Measurements from ENCODE around the gene IL10RA. TPM values are rescaled to one million over a fixed set of nuclear protein-coding genes. Genes with fewer than 3 reads are reported as not detected.

IL10RA gene
- total RNA-seq, 1 donor from 2014 or later: 0.25 TPM

DNA sequence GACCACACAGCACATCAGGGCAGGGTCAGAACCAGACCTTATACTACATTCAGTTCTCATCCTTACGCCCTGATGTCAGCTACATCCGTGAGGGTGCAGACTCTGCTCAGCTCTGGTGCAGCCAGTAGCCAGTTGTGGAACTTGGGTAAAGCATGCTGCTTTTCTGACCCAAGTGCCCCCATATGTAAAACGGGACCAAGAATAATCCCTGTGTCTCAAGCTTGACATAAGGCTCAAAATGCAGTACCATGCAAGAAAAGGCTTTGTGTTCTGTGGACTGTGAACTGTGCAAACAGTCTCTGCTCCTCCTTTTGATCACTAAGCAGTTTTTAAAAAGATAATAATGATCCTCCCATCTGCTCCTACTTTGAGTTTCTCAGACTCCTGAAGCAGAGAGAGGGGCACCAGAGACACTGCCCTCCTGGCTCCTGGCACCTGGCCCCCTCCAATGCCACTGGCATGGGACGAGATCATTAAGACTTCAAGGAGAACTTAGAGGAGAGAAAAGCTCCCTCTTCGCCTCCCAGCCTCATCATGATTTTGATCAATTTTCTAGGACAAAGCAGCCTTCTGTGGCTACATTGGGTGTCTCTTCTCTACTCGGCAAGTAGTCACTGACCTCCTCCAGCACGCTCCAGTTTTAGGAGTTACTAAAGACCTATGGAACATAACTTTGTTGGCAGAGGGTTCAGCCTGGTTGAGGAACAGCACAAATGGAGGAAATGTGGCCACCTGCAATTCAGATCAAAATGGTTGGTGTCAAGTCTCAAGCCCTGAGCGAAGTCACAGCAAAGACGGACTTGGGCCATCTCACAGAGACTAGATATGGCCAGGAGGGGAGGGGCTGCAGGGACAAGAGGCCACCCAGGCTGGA lies 23.9 kb downstream of the IL10RA start:
- H3K4me3 ChIP-seq (ENCODE audit: low read depth, low read length): no peak overlapping the region
- no peaks in the 10 kb centered on the region for H3K36me3 ChIP-seq (ENCODE audit: control insufficient read depth, insufficient read depth, low read length)
- peaks cover 13% of the 10 kb centered on the region for H3K27me3 ChIP-seq (ENCODE audit: control insufficient read depth, insufficient read depth, low read length)
- TF ChIP-seq, protein P1, sequence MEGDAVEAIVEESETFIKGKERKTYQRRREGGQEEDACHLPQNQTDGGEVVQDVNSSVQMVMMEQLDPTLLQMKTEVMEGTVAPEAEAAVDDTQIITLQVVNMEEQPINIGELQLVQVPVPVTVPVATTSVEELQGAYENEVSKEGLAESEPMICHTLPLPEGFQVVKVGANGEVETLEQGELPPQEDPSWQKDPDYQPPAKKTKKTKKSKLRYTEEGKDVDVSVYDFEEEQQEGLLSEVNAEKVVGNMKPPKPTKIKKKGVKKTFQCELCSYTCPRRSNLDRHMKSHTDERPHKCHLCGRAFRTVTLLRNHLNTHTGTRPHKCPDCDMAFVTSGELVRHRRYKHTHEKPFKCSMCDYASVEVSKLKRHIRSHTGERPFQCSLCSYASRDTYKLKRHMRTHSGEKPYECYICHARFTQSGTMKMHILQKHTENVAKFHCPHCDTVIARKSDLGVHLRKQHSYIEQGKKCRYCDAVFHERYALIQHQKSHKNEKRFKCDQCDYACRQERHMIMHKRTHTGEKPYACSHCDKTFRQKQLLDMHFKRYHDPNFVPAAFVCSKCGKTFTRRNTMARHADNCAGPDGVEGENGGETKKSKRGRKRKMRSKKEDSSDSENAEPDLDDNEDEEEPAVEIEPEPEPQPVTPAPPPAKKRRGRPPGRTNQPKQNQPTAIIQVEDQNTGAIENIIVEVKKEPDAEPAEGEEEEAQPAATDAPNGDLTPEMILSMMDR (IDR thresholded peaks at IDR 0.05; ENCODE audit: insufficient read depth, low read length, poor library complexity, severe bottlenecking): no peak
- no peak for DNase-seq (ENCODE audit: low read depth)

DNA sequence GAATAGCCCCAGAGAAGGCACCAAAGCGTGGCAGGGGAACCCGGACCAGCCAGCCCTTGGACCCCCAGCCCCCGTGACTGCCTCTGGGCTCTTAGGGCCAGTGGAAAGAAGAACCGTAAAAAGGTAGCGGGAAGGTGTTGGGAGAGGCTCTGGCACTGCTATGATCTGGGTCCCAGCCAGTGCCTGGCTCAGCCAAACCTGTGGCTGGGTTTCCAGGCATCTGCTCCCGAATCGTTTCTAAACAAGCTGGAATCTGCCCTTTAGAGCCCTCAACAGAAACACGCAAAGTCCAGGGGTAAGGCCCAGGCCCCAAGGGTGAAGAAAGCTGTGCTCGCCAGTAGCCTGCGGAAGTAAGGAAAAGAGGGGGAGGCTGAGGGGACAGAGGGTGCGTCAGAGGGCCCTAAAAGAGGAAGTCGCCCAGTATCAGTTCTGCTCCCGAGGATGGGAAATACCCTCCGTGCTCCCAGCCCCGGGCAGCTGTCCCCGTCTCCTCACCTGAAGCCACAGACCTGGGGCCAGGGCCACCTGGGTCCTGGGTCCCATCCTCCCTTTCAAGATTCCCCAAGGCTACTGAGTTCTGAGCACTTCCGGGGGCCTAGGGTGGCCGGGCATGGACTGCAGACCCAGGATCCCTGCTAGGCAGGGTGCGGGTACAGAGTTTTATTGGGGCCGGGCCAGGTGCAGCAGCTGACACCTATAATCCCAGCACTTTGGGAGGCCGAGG lies 24.7 kb downstream of the IL10RA start:
- DNase-seq (ENCODE audit: low read depth): no peak
- TF ChIP-seq, protein P1 (IDR thresholded peaks at IDR 0.05; ENCODE audit: insufficient read depth, low read length, poor library complexity, severe bottlenecking): no peak
- Histone ChIP-seq H3K36me3 (ENCODE audit: control insufficient read depth, insufficient read depth, low read length) (no peaks in the 10 kb centered on the region), H3K4me3 (ENCODE audit: low read depth, low read length) (no peak overlapping the region), H3K27me3 (ENCODE audit: control insufficient read depth, insufficient read depth, low read length) (peaks cover 15% of the 10 kb centered on the region)

DNA sequence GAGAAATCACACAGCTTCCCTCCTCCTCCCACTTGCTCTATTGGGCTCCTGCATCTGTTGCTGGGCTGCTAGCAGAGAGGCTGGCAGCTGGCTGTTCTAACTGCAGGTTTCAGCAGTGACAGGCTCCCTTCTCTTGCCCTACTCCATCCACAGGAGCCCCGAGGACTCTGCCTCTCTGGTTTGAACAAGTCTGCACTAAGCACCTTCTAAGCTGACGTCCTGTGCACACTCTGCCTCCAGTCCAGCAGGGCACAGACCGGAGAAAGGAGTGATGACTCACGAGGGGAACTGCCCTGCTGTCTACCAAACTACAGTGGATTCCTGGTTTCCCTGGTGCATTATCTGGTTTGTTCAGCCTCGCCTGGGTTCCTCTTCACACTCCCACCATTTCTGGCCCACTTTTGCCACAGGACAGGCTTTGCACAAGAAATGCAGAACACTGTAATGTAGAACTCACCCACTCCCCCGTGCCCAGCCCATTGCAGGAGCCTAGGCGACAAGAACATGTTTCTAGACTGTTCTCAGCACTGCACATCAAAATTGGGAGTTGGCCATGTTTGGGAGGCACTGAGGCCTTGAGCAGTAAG lies 26.0 kb downstream of the IL10RA start:
- H3K27me3 ChIP-seq (ENCODE audit: control insufficient read depth, insufficient read depth, low read length): peaks cover 15% of the 10 kb centered on the region
- peak; percentile 23 for DNase-seq (ENCODE audit: low read depth)
- no peaks in the 10 kb centered on the region for H3K36me3 ChIP-seq (ENCODE audit: control insufficient read depth, insufficient read depth, low read length)
- TF ChIP-seq, protein P1 (IDR thresholded peaks at IDR 0.05; ENCODE audit: insufficient read depth, low read length, poor library complexity, severe bottlenecking): no peak
- no peak overlapping the region for H3K4me3 ChIP-seq (ENCODE audit: low read depth, low read length)

DNA sequence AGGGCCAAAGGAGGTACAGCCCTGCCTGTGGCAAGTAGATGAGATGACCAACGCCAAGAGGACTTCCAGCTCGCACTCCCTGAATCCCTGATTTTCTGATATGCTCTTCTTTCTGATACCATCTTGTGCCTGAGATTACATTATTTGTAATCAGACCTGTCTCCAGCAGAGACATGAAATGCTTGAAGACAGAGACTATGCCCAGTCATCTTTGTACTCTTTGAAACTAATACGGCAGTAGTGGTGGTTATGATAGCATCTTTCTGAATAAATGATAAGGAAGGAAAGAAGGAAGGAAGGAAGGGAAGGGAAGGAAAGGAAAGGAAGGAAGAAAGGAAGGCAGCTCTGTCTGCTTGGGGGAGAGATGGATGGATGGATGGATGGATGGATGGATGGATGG lies 27.8 kb downstream of the IL10RA start:
- no peak for DNase-seq (ENCODE audit: low read depth)
- TF ChIP-seq, protein P1 (IDR thresholded peaks at IDR 0.05; ENCODE audit: insufficient read depth, low read length, poor library complexity, severe bottlenecking): no peak
- Histone ChIP-seq H3K4me3 (ENCODE audit: low read depth, low read length) (no peak overlapping the region), H3K36me3 (ENCODE audit: control insufficient read depth, insufficient read depth, low read length) (no peaks in the 10 kb centered on the region), H3K27me3 (ENCODE audit: control insufficient read depth, insufficient read depth, low read length) (peaks cover 15% of the 10 kb centered on the region)

DNA sequence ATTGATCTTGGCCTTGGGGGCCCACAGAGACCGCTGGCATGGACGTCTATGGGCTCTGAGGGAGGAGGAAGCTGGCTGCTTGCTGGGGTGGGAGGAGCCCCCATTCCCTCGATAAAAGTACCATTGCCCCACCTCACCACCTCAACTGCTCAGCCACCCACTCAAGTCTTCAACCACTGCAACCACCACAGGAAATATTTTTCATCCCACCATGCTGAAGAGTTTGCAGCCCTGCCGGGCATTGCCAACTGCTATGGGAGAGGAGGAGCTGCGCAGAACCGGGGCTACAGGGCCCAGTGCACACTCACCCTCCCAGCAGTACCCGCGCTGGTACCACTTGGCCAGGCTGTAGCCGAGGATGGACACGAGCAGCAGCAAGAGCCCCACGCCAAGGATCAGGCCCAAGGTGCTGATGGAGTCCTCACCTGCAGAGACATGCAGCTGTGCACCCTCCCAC lies 29.2 kb downstream of the IL10RA start:
- peaks cover 11% of the 10 kb centered on the region for H3K27me3 ChIP-seq (ENCODE audit: control insufficient read depth, insufficient read depth, low read length)
- TF ChIP-seq, protein P1 (IDR thresholded peaks at IDR 0.05; ENCODE audit: insufficient read depth, low read length, poor library complexity, severe bottlenecking): no peak
- no peak for DNase-seq (ENCODE audit: low read depth)
- H3K36me3 ChIP-seq (ENCODE audit: control insufficient read depth, insufficient read depth, low read length): no peaks in the 10 kb centered on the region
- H3K4me3 ChIP-seq (ENCODE audit: low read depth, low read length): no peak overlapping the region
